MM.1S (cell line): ENCODE data around the gene C9.

ENCODE experiments used
- CTCF ChIP-seq: fragments of 300-600 bp; sonication (generic); IDR thresholded peaks from 2 replicates; pipeline ENCODE4 v1.5.1; 2016; ENCODE audit warnings: antibody characterized with exemption, low read length, mixed read lengths
- EZH2phosphoT487 ChIP-seq: fragments of 300-600 bp; sonication (generic); IDR thresholded peaks from 2 replicates; pipeline ENCODE4 v1.6.1; 2018; ENCODE audit warnings: antibody characterized with exemption, low read length

- TF ChIP-seq CTCF (no peak), EZH2phosphoT487 (no peak)
Observed at GRCh38 chr5:39235648-39236047, 128.6 kb downstream of the C9 start.
